Measurements from ENCODE around the gene SPAG16.

SPAG16 gene

GRCh38 chr2:214064471-214064870 lies 780.2 kb downstream of the SPAG16 start:
- DNase-seq (ENCODE audit: low read depth) = no peak
- TF ChIP-seq MAX (IDR thresholded peaks at IDR 0.05; ENCODE audit: low read depth, low read length) (no peak), MYC (IDR thresholded peaks at IDR 0.05; ENCODE audit: low read depth, low read length) (no peak), POLR2A (IDR thresholded peaks at IDR 0.05; ENCODE audit: extremely low read depth, insufficient read length) (no peak), CTCF (IDR thresholded peaks at IDR 0.05; ENCODE audit: low read depth, low read length) (no peak)
- no peak overlapping the region for H3K4me3 ChIP-seq (ENCODE audit: low read depth, low read length)

- TF ChIP-seq MYC (IDR thresholded peaks at IDR 0.05; ENCODE audit: low read depth, low read length) (no peak), MAX (IDR thresholded peaks at IDR 0.05; ENCODE audit: low read depth, low read length) (no peak), CTCF (IDR thresholded peaks at IDR 0.05; ENCODE audit: low read depth, low read length) (no peak), POLR2A (IDR thresholded peaks at IDR 0.05; ENCODE audit: extremely low read depth, insufficient read length) (no peak)
- DNase-seq (ENCODE audit: low read depth) = no peak
- no peak overlapping the region for H3K4me3 ChIP-seq (ENCODE audit: low read depth, low read length)
These were observed 782.6 kb downstream of the SPAG16 start for GRCh38 chr2:214066862-214067261.

- H3K4me3 ChIP-seq (ENCODE audit: low read depth, low read length) = no peak overlapping the region
- TF ChIP-seq MYC (IDR thresholded peaks at IDR 0.05; ENCODE audit: low read depth, low read length) (no peak), POLR2A (IDR thresholded peaks at IDR 0.05; ENCODE audit: extremely low read depth, insufficient read length) (no peak), MAX (IDR thresholded peaks at IDR 0.05; ENCODE audit: low read depth, low read length) (no peak), CTCF (IDR thresholded peaks at IDR 0.05; ENCODE audit: low read depth, low read length) (no peak)
- DNase-seq (ENCODE audit: low read depth) = peak; percentile 45
These were observed 785.0 kb downstream of the SPAG16 start for GRCh38 chr2:214069254-214069653.

- TF ChIP-seq MAX (IDR thresholded peaks at IDR 0.05; ENCODE audit: low read depth, low read length) (no peak), MYC (IDR thresholded peaks at IDR 0.05; ENCODE audit: low read depth, low read length) (no peak), CTCF (IDR thresholded peaks at IDR 0.05; ENCODE audit: low read depth, low read length) (no peak), POLR2A (IDR thresholded peaks at IDR 0.05; ENCODE audit: extremely low read depth, insufficient read length) (no peak)
- no peak for DNase-seq (ENCODE audit: low read depth)
- no peak overlapping the region for H3K4me3 ChIP-seq (ENCODE audit: low read depth, low read length)
These were observed 791.2 kb downstream of the SPAG16 start for GRCh38 chr2:214075456-214075855.

GRCh38 chr2:214076527-214076926 lies 792.3 kb downstream of the SPAG16 start:
- no peak for DNase-seq (ENCODE audit: low read depth)
- no peak overlapping the region for H3K4me3 ChIP-seq (ENCODE audit: low read depth, low read length)
- TF ChIP-seq CTCF (IDR thresholded peaks at IDR 0.05; ENCODE audit: low read depth, low read length) (no peak), POLR2A (IDR thresholded peaks at IDR 0.05; ENCODE audit: extremely low read depth, insufficient read length) (no peak), MYC (IDR thresholded peaks at IDR 0.05; ENCODE audit: low read depth, low read length) (no peak), MAX (IDR thresholded peaks at IDR 0.05; ENCODE audit: low read depth, low read length) (no peak)

GRCh38 chr2:214077727-214078126 lies 793.5 kb downstream of the SPAG16 start:
- H3K4me3 ChIP-seq (ENCODE audit: low read depth, low read length) = no peak overlapping the region
- DNase-seq (ENCODE audit: low read depth) = no peak
- no peak for TF ChIP-seq CTCF (IDR thresholded peaks at IDR 0.05; ENCODE audit: low read depth, low read length)

Data from NB4 (cell line).